HCT116 (cell line): ENCODE data around the gene GADD45A. TPM values are rescaled to one million over a fixed set of nuclear protein-coding genes. Genes with fewer than 3 reads are reported as not detected.

Experiments
- ATAC-seq: fragments of 200-7000 bp; cut with Tn5 transposase; 2 replicates; pipeline ENCODE4 v1.9.1; 2020; ENCODE audit warnings: mild to moderate bottlenecking, moderate library complexity
- BruUV-seq: library from RNA; stranded (reverse); fragments of 400-500 nt; replicated peaks from 2 replicates; lab custom pipeline; 2021; lab: Mats Ljungman, UMichigan
- CTCF ChIA-PET: fragments of 300-600 bp; sonication (Branson Sonifier 250); formaldehyde crosslinking; loops from one replicate; lab custom pipeline; 2021; ENCODE audit warnings: antibody characterized with exemption; lab: Charles Lee
- POLR2A ChIA-PET: fragments of 300-600, 350-600 bp; sonication (Branson Sonifier 250); formaldehyde crosslinking; loops from one replicate; lab custom pipeline; 2021; ENCODE audit warnings: antibody characterized with exemption; lab: Charles Lee
- RAD21 ChIA-PET, 2 experiments: fragments of 300-600 bp; sonication (Branson Sonifier 250); formaldehyde crosslinking; loops; one replicate each; lab custom pipeline; 2023; ENCODE audit warnings: low total read pairs in 2 of 2; ENCODE audit not compliant: uncharacterized antibody in 2 of 2, unreplicated experiment in 2 of 2, low non-redundant PET in 1 of 2; lab: Charles Lee
- DNase-seq: peaks from one replicate; pipeline ENCODE4 v3.0.0-alpha.2; 2010; ENCODE audit warnings: low read depth, low spot score
- H2AFZ ChIP-seq: fragments of 200-600 bp; shearing (Covaris generic), sonication (generic); 2 replicates; pipeline ENCODE4 v1.6.1; 2017; ENCODE audit warnings: low read depth, mixed run types, mixed read lengths, antibody characterized with exemption, low read length; ENCODE audit not compliant: poor library complexity, severe bottlenecking
- H3K27ac ChIP-seq: 2 replicates; pipeline ENCODE4 v1.5.1; 2012; ENCODE audit warnings: low read depth, low read length
- H3K27me3 ChIP-seq: fragments of 200-600 bp; sonication (generic); 2 replicates; pipeline ENCODE4 v1.6.1; 2016; ENCODE audit warnings: mixed run types, low read length, mixed read lengths; ENCODE audit not compliant: insufficient read depth
- H3K36me3 ChIP-seq, 2 experiments: fragments of 200-500 bp in 1 of 2; fragments of 200-600 bp in 1 of 2; sonication (Bioruptor generic) in 1 of 2; sonication (generic) in 1 of 2; 2 replicates each; pipeline versions ENCODE4 v1.5.1 to v1.6.1; 2014 to 2016; ENCODE audit warnings: low read length in 2 of 2, inconsistent platforms in 1 of 2, mixed read lengths in 1 of 2, mixed run types in 1 of 2; ENCODE audit not compliant: insufficient read depth in 2 of 2, control insufficient read depth in 1 of 2
- H3K4me1 ChIP-seq, 2 experiments: fragments of 200-600 bp in 1 of 2; sonication (generic) in 1 of 2; 2 replicates each; pipeline versions ENCODE4 v1.5.1 to v1.6.1; 2012 to 2017; ENCODE audit warnings: low read length in 2 of 2, inconsistent platforms in 1 of 2, mild to moderate bottlenecking in 1 of 2, mixed read lengths in 1 of 2, mixed run types in 1 of 2, moderate library complexity in 1 of 2; ENCODE audit not compliant: insufficient read depth in 2 of 2, control insufficient read depth in 1 of 2
- H3K4me2 ChIP-seq: fragments of 200-600 bp; sonication (generic); 2 replicates; pipeline ENCODE4 v1.6.1; 2017; ENCODE audit warnings: mixed run types, low read length, mixed read lengths
- H3K4me3 ChIP-seq, 2 experiments: fragments of 200-600 bp in 1 of 2; sonication (generic) in 1 of 2; replicated peaks in 1 of 2; 2 replicates each; pipeline ENCODE4 v1.5.1; 2011 to 2016; ENCODE audit warnings: low read length in 2 of 2, control low read depth in 1 of 2, low read depth in 1 of 2, mild to moderate bottlenecking in 1 of 2, mixed read lengths in 1 of 2, mixed run types in 1 of 2
- H3K79me2 ChIP-seq: fragments of 200-600 bp; sonication (generic); 2 replicates; pipeline ENCODE4 v1.6.1; 2017; ENCODE audit warnings: mild to moderate bottlenecking, mixed run types, low read length, moderate library complexity, mixed read lengths; ENCODE audit not compliant: insufficient read depth
- H3K9ac ChIP-seq: fragments of 200-600 bp; sonication (generic); 2 replicates; pipeline ENCODE4 v1.6.1; 2016; ENCODE audit warnings: low read length, mixed read lengths
- H3K9me2 ChIP-seq: fragments of 200-600 bp; sonication (generic), shearing (Covaris generic); 2 replicates; pipeline ENCODE4 v1.6.1; 2017; ENCODE audit warnings: mixed run types, mild to moderate bottlenecking, moderate library complexity; ENCODE audit not compliant: insufficient read depth
- H3K9me3 ChIP-seq, 2 experiments: fragments of 200-500 bp in 1 of 2; fragments of 200-600 bp in 1 of 2; sonication (Bioruptor generic) in 1 of 2; sonication (generic) in 1 of 2; 2 replicates each; pipeline ENCODE4 v1.6.1; 2014 to 2017; ENCODE audit warnings: low read length in 2 of 2, mixed read lengths in 2 of 2, inconsistent platforms in 1 of 2, low read depth in 1 of 2, mild to moderate bottlenecking in 1 of 2, mixed run types in 1 of 2, moderate library complexity in 1 of 2; ENCODE audit not compliant: control insufficient read depth in 1 of 2, insufficient read depth in 1 of 2
- H4K20me1 ChIP-seq: fragments of 200-600 bp; sonication (generic), shearing (Covaris generic); 2 replicates; pipeline ENCODE4 v1.6.1; 2017; ENCODE audit warnings: mixed run types, mild to moderate bottlenecking, moderate library complexity; ENCODE audit not compliant: insufficient read depth
- CBX3 ChIP-seq: IDR thresholded peaks from 2 replicates; pipeline ENCODE4 v1.6.1; 2012; ENCODE audit warnings: low read depth
- CEBPB ChIP-seq: IDR thresholded peaks from 2 replicates; pipeline ENCODE4 v1.6.1; 2012; ENCODE audit warnings: low read depth
- CTCF ChIP-seq, 3 experiments: fragments of 200-600 bp in 1 of 3; sonication (generic) in 1 of 3; IDR thresholded peaks in 2 of 3; conservative IDR thresholded peaks in 1 of 3; 2 replicates each; pipeline ENCODE4 v1.5.1; 2012 to 2017; ENCODE audit warnings: low read depth in 2 of 3, low read length in 2 of 3, antibody characterized with exemption in 1 of 3, borderline replicate concordance in 1 of 3, control low read depth in 1 of 3, mild to moderate bottlenecking in 1 of 3, mixed read lengths in 1 of 3, mixed run types in 1 of 3, moderate library complexity in 1 of 3; ENCODE audit not compliant: insufficient read depth in 1 of 3
- ELF1 ChIP-seq: IDR thresholded peaks from 2 replicates; pipeline ENCODE4 v1.6.1; 2012; ENCODE audit warnings: low read depth, borderline replicate concordance
- EZH2phosphoT487 ChIP-seq: fragments of 200-600 bp; IDR thresholded peaks from 2 replicates; pipeline ENCODE4 v1.6.1; 2018; ENCODE audit warnings: antibody characterized with exemption, borderline replicate concordance
- JUND ChIP-seq: IDR thresholded peaks from 2 replicates; pipeline ENCODE4 v1.6.1; 2012
- MAX ChIP-seq: IDR thresholded peaks from 2 replicates; pipeline ENCODE4 v1.6.1; 2012
- POLR2A ChIP-seq: IDR thresholded peaks from 2 replicates; pipeline ENCODE4 v1.7.0; 2011; ENCODE audit warnings: borderline replicate concordance; ENCODE audit not compliant: insufficient read depth, insufficient read length; ENCODE audit errors: extremely low read depth
- POLR2AphosphoS5 ChIP-seq: IDR thresholded peaks from 2 replicates; pipeline ENCODE4 v1.6.1; 2011; ENCODE audit warnings: mild to moderate bottlenecking, low read depth, low read length, moderate library complexity
- RAD21 ChIP-seq: IDR thresholded peaks from 2 replicates; pipeline ENCODE4 v1.6.1; 2012; ENCODE audit warnings: low read depth, mild to moderate bottlenecking
- REST ChIP-seq: IDR thresholded peaks from 2 replicates; pipeline ENCODE4 v1.6.1; 2012; ENCODE audit warnings: low read depth
- SP1 ChIP-seq: IDR thresholded peaks from 2 replicates; pipeline ENCODE4 v1.6.1; 2012; ENCODE audit warnings: low read depth
- SRF ChIP-seq: IDR thresholded peaks from 2 replicates; pipeline ENCODE4 v1.6.1; 2012; ENCODE audit warnings: low read depth
- TCF7L2 ChIP-seq: IDR thresholded peaks from 2 replicates; pipeline ENCODE4 v1.7.0; 2011; ENCODE audit warnings: borderline replicate concordance, inconsistent platforms; ENCODE audit not compliant: insufficient read depth, insufficient read length; ENCODE audit errors: extremely low read depth
- YY1 ChIP-seq: IDR thresholded peaks from 2 replicates; pipeline ENCODE4 v1.6.1; 2011; ENCODE audit warnings: low read length, low read depth, moderate library complexity, mild to moderate bottlenecking; ENCODE audit not compliant: insufficient replicate concordance; ENCODE audit errors: extremely low read depth
- ZBTB33 ChIP-seq: IDR thresholded peaks from 2 replicates; pipeline ENCODE4 v1.6.1; 2011; ENCODE audit warnings: mild to moderate bottlenecking, low read length, moderate library complexity; ENCODE audit not compliant: insufficient replicate concordance; ENCODE audit errors: extremely low read depth
- ZFX ChIP-seq: fragments of 450-650 bp; IDR thresholded peaks from 2 replicates; pipeline ENCODE4 v1.6.1; 2017
- ZNF274 ChIP-seq: fragments of 200-500 bp; sonication (Bioruptor generic); IDR thresholded peaks from 2 replicates; pipeline ENCODE4 v1.6.1; 2014; ENCODE audit warnings: mild to moderate bottlenecking, low read depth, low read length, inconsistent platforms
- intact Hi-C: fragments of 100-400 bp; cut with micrococcal nuclease; formaldehyde crosslinking; loops from 2 replicates; pipeline ENCODE4 v1.10.0; 2022
- total RNA-seq: library from RNA; stranded (reverse); gene quantifications from one replicate; pipeline ENCODE4 v1.2.1, GENCODE V29; 2021; ENCODE audit not compliant: unreplicated experiment

The GADD45A gene
- total RNA-seq, 1 experiment from 2014 or later: 105 TPM

GRCh38 chr1:67719329-67720196 lies 34.6 kb downstream of the GADD45A start:
- Histone ChIP-seq H3K9ac (no peak overlapping the region), H3K9me2 (no peaks in the 10 kb centered on the region), H2AFZ (no peak overlapping the region), H3K4me2 (no peak overlapping the region), H3K27ac (no peak overlapping the region), H3K79me2 (no peaks in the 10 kb centered on the region), H4K20me1 (no peaks in the 10 kb centered on the region), H3K4me1 (peaks cover 49 to 72% of the 10 kb centered on the region in 2 experiments), H3K36me3 (no peaks in the 10 kb centered on the region), H3K27me3 (no peaks in the 10 kb centered on the region), H3K4me3 (no peak overlapping the region), H3K9me3 (no peaks in the 10 kb centered on the region)
- BruUV-seq: no TSS peak
- no peak for TF ChIP-seq SP1
- no peak for TF ChIP-seq JUND
- TF ChIP-seq EZH2phosphoT487: no peak
- no peak for TF ChIP-seq ZNF274
- no peak for TF ChIP-seq MAX
- TF ChIP-seq RAD21: no peak
- TF ChIP-seq ELF1: no peak
- TF ChIP-seq POLR2AphosphoS5: no peak
- no peak for TF ChIP-seq CTCF (IDR thresholded peaks at IDR 0.05 in 2 of 3, conservative IDR thresholded peaks at IDR 0.05 in 1 of 3; ENCODE audit: borderline replicate concordance in 1 of 3, insufficient read depth in 1 of 3, low read depth in 2 of 3, low read length in 2 of 3)
- no peak for TF ChIP-seq REST
- TF ChIP-seq SRF: no peak
- TF ChIP-seq POLR2A: no peak
- TF ChIP-seq YY1: no peak
- TF ChIP-seq TCF7L2: no peak
- TF ChIP-seq CBX3: no peak
- no peak for TF ChIP-seq CEBPB
- no peak for TF ChIP-seq ZBTB33
- TF ChIP-seq ZFX: no peak
- no peak for DNase-seq
- POLR2A ChIA-PET: interaction anchor here (0.6 to 1.4 kb wide), 2 partner anchors 34 to 35 kb away, joined by 3 to 4 read pairs; partner anchors contain the start of gene GADD45A
- no peak for ATAC-seq
- RAD21 ChIA-PET: no interaction called here
- intact Hi-C loops: no loop called here
- CTCF ChIA-PET: interaction anchor here (1.7 kb wide), 1 partner anchor 19 kb away, joined by 5 read pairs; no protein-coding TSS in a partner anchor
